HCT116 (cell line): Measurements from ENCODE around the gene KCNJ14. TPM values are rescaled to one million over a fixed set of nuclear protein-coding genes. Genes with fewer than 3 reads are reported as not detected.

Experiments used
- ATAC-seq: fragments of 200-7000 bp; cut with Tn5 transposase; 2 replicates; pipeline ENCODE4 v1.9.1; 2020; ENCODE audit warnings: mild to moderate bottlenecking, moderate library complexity
- BruUV-seq: library from RNA; stranded (reverse); fragments of 400-500 nt; replicated peaks from 2 replicates; lab custom pipeline; 2021; lab: Mats Ljungman, UMichigan
- CTCF ChIA-PET: fragments of 300-600 bp; sonication (Branson Sonifier 250); formaldehyde crosslinking; loops from one replicate; lab custom pipeline; 2021; ENCODE audit warnings: antibody characterized with exemption; lab: Charles Lee
- POLR2A ChIA-PET: fragments of 300-600, 350-600 bp; sonication (Branson Sonifier 250); formaldehyde crosslinking; loops from one replicate; lab custom pipeline; 2021; ENCODE audit warnings: antibody characterized with exemption; lab: Charles Lee
- RAD21 ChIA-PET, 2 experiments: fragments of 300-600 bp; sonication (Branson Sonifier 250); formaldehyde crosslinking; loops; one replicate each; lab custom pipeline; 2023; ENCODE audit warnings: low total read pairs in 2 of 2; ENCODE audit not compliant: uncharacterized antibody in 2 of 2, unreplicated experiment in 2 of 2, low non-redundant PET in 1 of 2; lab: Charles Lee
- DNase-seq: peaks from one replicate; pipeline ENCODE4 v3.0.0-alpha.2; 2010; ENCODE audit warnings: low read depth, low spot score
- H2AFZ ChIP-seq: fragments of 200-600 bp; shearing (Covaris generic), sonication (generic); 2 replicates; pipeline ENCODE4 v1.6.1; 2017; ENCODE audit warnings: low read depth, mixed run types, mixed read lengths, antibody characterized with exemption, low read length; ENCODE audit not compliant: poor library complexity, severe bottlenecking
- H3K27ac ChIP-seq: 2 replicates; pipeline ENCODE4 v1.5.1; 2012; ENCODE audit warnings: low read depth, low read length
- H3K27me3 ChIP-seq: fragments of 200-600 bp; sonication (generic); 2 replicates; pipeline ENCODE4 v1.6.1; 2016; ENCODE audit warnings: mixed run types, low read length, mixed read lengths; ENCODE audit not compliant: insufficient read depth
- H3K36me3 ChIP-seq, 2 experiments: fragments of 200-500 bp in 1 of 2; fragments of 200-600 bp in 1 of 2; sonication (Bioruptor generic) in 1 of 2; sonication (generic) in 1 of 2; 2 replicates each; pipeline versions ENCODE4 v1.5.1 to v1.6.1; 2014 to 2016; ENCODE audit warnings: low read length in 2 of 2, inconsistent platforms in 1 of 2, mixed read lengths in 1 of 2, mixed run types in 1 of 2; ENCODE audit not compliant: insufficient read depth in 2 of 2, control insufficient read depth in 1 of 2
- H3K4me1 ChIP-seq, 2 experiments: fragments of 200-600 bp in 1 of 2; sonication (generic) in 1 of 2; 2 replicates each; pipeline versions ENCODE4 v1.5.1 to v1.6.1; 2012 to 2017; ENCODE audit warnings: low read length in 2 of 2, inconsistent platforms in 1 of 2, mild to moderate bottlenecking in 1 of 2, mixed read lengths in 1 of 2, mixed run types in 1 of 2, moderate library complexity in 1 of 2; ENCODE audit not compliant: insufficient read depth in 2 of 2, control insufficient read depth in 1 of 2
- H3K4me2 ChIP-seq: fragments of 200-600 bp; sonication (generic); 2 replicates; pipeline ENCODE4 v1.6.1; 2017; ENCODE audit warnings: mixed run types, low read length, mixed read lengths
- H3K4me3 ChIP-seq, 2 experiments: fragments of 200-600 bp in 1 of 2; sonication (generic) in 1 of 2; replicated peaks in 1 of 2; 2 replicates each; pipeline ENCODE4 v1.5.1; 2011 to 2016; ENCODE audit warnings: low read length in 2 of 2, control low read depth in 1 of 2, low read depth in 1 of 2, mild to moderate bottlenecking in 1 of 2, mixed read lengths in 1 of 2, mixed run types in 1 of 2
- H3K79me2 ChIP-seq: fragments of 200-600 bp; sonication (generic); 2 replicates; pipeline ENCODE4 v1.6.1; 2017; ENCODE audit warnings: mild to moderate bottlenecking, mixed run types, low read length, moderate library complexity, mixed read lengths; ENCODE audit not compliant: insufficient read depth
- H3K9ac ChIP-seq: fragments of 200-600 bp; sonication (generic); 2 replicates; pipeline ENCODE4 v1.6.1; 2016; ENCODE audit warnings: low read length, mixed read lengths
- H3K9me2 ChIP-seq: fragments of 200-600 bp; sonication (generic), shearing (Covaris generic); 2 replicates; pipeline ENCODE4 v1.6.1; 2017; ENCODE audit warnings: mixed run types, mild to moderate bottlenecking, moderate library complexity; ENCODE audit not compliant: insufficient read depth
- H3K9me3 ChIP-seq, 2 experiments: fragments of 200-500 bp in 1 of 2; fragments of 200-600 bp in 1 of 2; sonication (Bioruptor generic) in 1 of 2; sonication (generic) in 1 of 2; 2 replicates each; pipeline ENCODE4 v1.6.1; 2014 to 2017; ENCODE audit warnings: low read length in 2 of 2, mixed read lengths in 2 of 2, inconsistent platforms in 1 of 2, low read depth in 1 of 2, mild to moderate bottlenecking in 1 of 2, mixed run types in 1 of 2, moderate library complexity in 1 of 2; ENCODE audit not compliant: control insufficient read depth in 1 of 2, insufficient read depth in 1 of 2
- H4K20me1 ChIP-seq: fragments of 200-600 bp; sonication (generic), shearing (Covaris generic); 2 replicates; pipeline ENCODE4 v1.6.1; 2017; ENCODE audit warnings: mixed run types, mild to moderate bottlenecking, moderate library complexity; ENCODE audit not compliant: insufficient read depth
- CBX3 ChIP-seq: IDR thresholded peaks from 2 replicates; pipeline ENCODE4 v1.6.1; 2012; ENCODE audit warnings: low read depth
- CEBPB ChIP-seq: IDR thresholded peaks from 2 replicates; pipeline ENCODE4 v1.6.1; 2012; ENCODE audit warnings: low read depth
- CTCF ChIP-seq, 3 experiments: fragments of 200-600 bp in 1 of 3; sonication (generic) in 1 of 3; IDR thresholded peaks in 2 of 3; conservative IDR thresholded peaks in 1 of 3; 2 replicates each; pipeline ENCODE4 v1.5.1; 2012 to 2017; ENCODE audit warnings: low read depth in 2 of 3, low read length in 2 of 3, antibody characterized with exemption in 1 of 3, borderline replicate concordance in 1 of 3, control low read depth in 1 of 3, mild to moderate bottlenecking in 1 of 3, mixed read lengths in 1 of 3, mixed run types in 1 of 3, moderate library complexity in 1 of 3; ENCODE audit not compliant: insufficient read depth in 1 of 3
- EGR1 ChIP-seq: IDR thresholded peaks from 2 replicates; pipeline ENCODE4 v1.6.1; 2012; ENCODE audit warnings: low read depth
- ELF1 ChIP-seq: IDR thresholded peaks from 2 replicates; pipeline ENCODE4 v1.6.1; 2012; ENCODE audit warnings: low read depth, borderline replicate concordance
- EZH2phosphoT487 ChIP-seq: fragments of 200-600 bp; IDR thresholded peaks from 2 replicates; pipeline ENCODE4 v1.6.1; 2018; ENCODE audit warnings: antibody characterized with exemption, borderline replicate concordance
- POLR2A ChIP-seq: IDR thresholded peaks from 2 replicates; pipeline ENCODE4 v1.7.0; 2011; ENCODE audit warnings: borderline replicate concordance; ENCODE audit not compliant: insufficient read depth, insufficient read length; ENCODE audit errors: extremely low read depth
- SP1 ChIP-seq: IDR thresholded peaks from 2 replicates; pipeline ENCODE4 v1.6.1; 2012; ENCODE audit warnings: low read depth
- SRF ChIP-seq: IDR thresholded peaks from 2 replicates; pipeline ENCODE4 v1.6.1; 2012; ENCODE audit warnings: low read depth
- TCF7L2 ChIP-seq: IDR thresholded peaks from 2 replicates; pipeline ENCODE4 v1.7.0; 2011; ENCODE audit warnings: borderline replicate concordance, inconsistent platforms; ENCODE audit not compliant: insufficient read depth, insufficient read length; ENCODE audit errors: extremely low read depth
- ZNF274 ChIP-seq: fragments of 200-500 bp; sonication (Bioruptor generic); IDR thresholded peaks from 2 replicates; pipeline ENCODE4 v1.6.1; 2014; ENCODE audit warnings: mild to moderate bottlenecking, low read depth, low read length, inconsistent platforms
- intact Hi-C: fragments of 100-400 bp; cut with micrococcal nuclease; formaldehyde crosslinking; loops from 2 replicates; pipeline ENCODE4 v1.10.0; 2022
- total RNA-seq: library from RNA; stranded (reverse); gene quantifications from one replicate; pipeline ENCODE4 v1.2.1, GENCODE V29; 2021; ENCODE audit not compliant: unreplicated experiment
- TF ChIP-seq, protein P1 (sequence below): IDR thresholded peaks from 2 replicates; pipeline ENCODE4 v1.6.1; 2011; ENCODE audit warnings: mild to moderate bottlenecking, low read length, moderate library complexity; ENCODE audit not compliant: insufficient replicate concordance; ENCODE audit errors: extremely low read depth
- TF ChIP-seq, protein P2 (sequence below): IDR thresholded peaks from 2 replicates; pipeline ENCODE4 v1.6.1; 2012; ENCODE audit warnings: low read depth

The KCNJ14 gene
- total RNA-seq, 1 experiment from 2014 or later: 2.5 TPM

GRCh38 chr19:48458016-48458415, 2.6 kb downstream of the KCNJ14 start:
- Histone ChIP-seq H3K4me1 (no peaks in the 10 kb centered on the region), H2AFZ (no peak overlapping the region), H3K27me3 (no peaks in the 10 kb centered on the region), H3K36me3 (peaks cover 18 to 46% of the 10 kb centered on the region in 2 experiments; a peak in 3 of 4 replicates), H3K79me2 (peaks cover 33% of the 10 kb centered on the region), H3K9ac (no peak overlapping the region), H3K27ac (no peak overlapping the region), H3K4me3 (no peak overlapping the region), H3K9me3 (no peaks in the 10 kb centered on the region), H4K20me1 (no peaks in the 10 kb centered on the region), H3K9me2 (no peaks in the 10 kb centered on the region), H3K4me2 (no peak overlapping the region)
- no TSS peak for BruUV-seq
- RAD21 ChIA-PET: no interaction called here
- no peak for TF ChIP-seq SP1
- no peak for TF ChIP-seq POLR2A
- no peak for TF ChIP-seq SRF
- TF ChIP-seq, protein P1, sequence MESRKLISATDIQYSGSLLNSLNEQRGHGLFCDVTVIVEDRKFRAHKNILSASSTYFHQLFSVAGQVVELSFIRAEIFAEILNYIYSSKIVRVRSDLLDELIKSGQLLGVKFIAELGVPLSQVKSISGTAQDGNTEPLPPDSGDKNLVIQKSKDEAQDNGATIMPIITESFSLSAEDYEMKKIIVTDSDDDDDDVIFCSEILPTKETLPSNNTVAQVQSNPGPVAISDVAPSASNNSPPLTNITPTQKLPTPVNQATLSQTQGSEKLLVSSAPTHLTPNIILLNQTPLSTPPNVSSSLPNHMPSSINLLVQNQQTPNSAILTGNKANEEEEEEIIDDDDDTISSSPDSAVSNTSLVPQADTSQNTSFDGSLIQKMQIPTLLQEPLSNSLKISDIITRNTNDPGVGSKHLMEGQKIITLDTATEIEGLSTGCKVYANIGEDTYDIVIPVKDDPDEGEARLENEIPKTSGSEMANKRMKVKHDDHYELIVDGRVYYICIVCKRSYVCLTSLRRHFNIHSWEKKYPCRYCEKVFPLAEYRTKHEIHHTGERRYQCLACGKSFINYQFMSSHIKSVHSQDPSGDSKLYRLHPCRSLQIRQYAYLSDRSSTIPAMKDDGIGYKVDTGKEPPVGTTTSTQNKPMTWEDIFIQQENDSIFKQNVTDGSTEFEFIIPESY: no peak
- TF ChIP-seq EGR1: no peak
- no peak for TF ChIP-seq EZH2phosphoT487
- TF ChIP-seq ZNF274: no peak
- POLR2A ChIA-PET: interaction anchor here (2.2 kb wide), 1 partner anchor 12 kb away, joined by 5 read pairs; the partner anchor contains the start of gene GRWD1
- CTCF ChIA-PET: no interaction called here
- DNase-seq: no peak
- no peak for ATAC-seq
- intact Hi-C loops: no loop called here

GRCh38 chr19:48461651-48461981, 6.2 kb downstream of the KCNJ14 start:
- intact Hi-C loops: no loop called here
- H3K36me3 ChIP-seq: peaks cover 6 to 17% of the 10 kb centered on the region in 2 experiments; a peak in 1 of 4 replicates
- DNase-seq (no peak), ATAC-seq (no peak; the same call in 1 of the 2 replicates)
- POLR2A ChIA-PET: no interaction called here
- no peaks in the 10 kb centered on the region for H3K9me2 ChIP-seq
- H4K20me1 ChIP-seq: no peaks in the 10 kb centered on the region
- no TSS peak for BruUV-seq
- no peaks in the 10 kb centered on the region for H3K27me3 ChIP-seq
- no peaks in the 10 kb centered on the region for H3K79me2 ChIP-seq
- H2AFZ ChIP-seq: no peak overlapping the region
- no peaks in the 10 kb centered on the region for H3K9me3 ChIP-seq
- H3K27ac ChIP-seq: no peak overlapping the region
- peaks cover 0 to 3% of the 10 kb centered on the region in 2 experiments; a peak in 2 of 4 replicates for H3K4me1 ChIP-seq
- no peak overlapping the region for H3K4me3 ChIP-seq
- H3K9ac ChIP-seq: no peak overlapping the region
- RAD21 ChIA-PET: no interaction called here
- CTCF ChIA-PET: no interaction called here
- no peak overlapping the region for H3K4me2 ChIP-seq
- no peak for TF ChIP-seq ELF1
- no peak for TF ChIP-seq CEBPB
- TF ChIP-seq CBX3: no peak
- no peak for TF ChIP-seq TCF7L2
- TF ChIP-seq, protein P2, sequence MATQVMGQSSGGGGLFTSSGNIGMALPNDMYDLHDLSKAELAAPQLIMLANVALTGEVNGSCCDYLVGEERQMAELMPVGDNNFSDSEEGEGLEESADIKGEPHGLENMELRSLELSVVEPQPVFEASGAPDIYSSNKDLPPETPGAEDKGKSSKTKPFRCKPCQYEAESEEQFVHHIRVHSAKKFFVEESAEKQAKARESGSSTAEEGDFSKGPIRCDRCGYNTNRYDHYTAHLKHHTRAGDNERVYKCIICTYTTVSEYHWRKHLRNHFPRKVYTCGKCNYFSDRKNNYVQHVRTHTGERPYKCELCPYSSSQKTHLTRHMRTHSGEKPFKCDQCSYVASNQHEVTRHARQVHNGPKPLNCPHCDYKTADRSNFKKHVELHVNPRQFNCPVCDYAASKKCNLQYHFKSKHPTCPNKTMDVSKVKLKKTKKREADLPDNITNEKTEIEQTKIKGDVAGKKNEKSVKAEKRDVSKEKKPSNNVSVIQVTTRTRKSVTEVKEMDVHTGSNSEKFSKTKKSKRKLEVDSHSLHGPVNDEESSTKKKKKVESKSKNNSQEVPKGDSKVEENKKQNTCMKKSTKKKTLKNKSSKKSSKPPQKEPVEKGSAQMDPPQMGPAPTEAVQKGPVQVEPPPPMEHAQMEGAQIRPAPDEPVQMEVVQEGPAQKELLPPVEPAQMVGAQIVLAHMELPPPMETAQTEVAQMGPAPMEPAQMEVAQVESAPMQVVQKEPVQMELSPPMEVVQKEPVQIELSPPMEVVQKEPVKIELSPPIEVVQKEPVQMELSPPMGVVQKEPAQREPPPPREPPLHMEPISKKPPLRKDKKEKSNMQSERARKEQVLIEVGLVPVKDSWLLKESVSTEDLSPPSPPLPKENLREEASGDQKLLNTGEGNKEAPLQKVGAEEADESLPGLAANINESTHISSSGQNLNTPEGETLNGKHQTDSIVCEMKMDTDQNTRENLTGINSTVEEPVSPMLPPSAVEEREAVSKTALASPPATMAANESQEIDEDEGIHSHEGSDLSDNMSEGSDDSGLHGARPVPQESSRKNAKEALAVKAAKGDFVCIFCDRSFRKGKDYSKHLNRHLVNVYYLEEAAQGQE: no peak
- no peak for TF ChIP-seq CTCF (IDR thresholded peaks at IDR 0.05 in 2 of 3, conservative IDR thresholded peaks at IDR 0.05 in 1 of 3; ENCODE audit: borderline replicate concordance in 1 of 3, insufficient read depth in 1 of 3, low read depth in 2 of 3, low read length in 2 of 3)
- no peak for TF ChIP-seq SRF
